MG63 (cell line): Measurements from ENCODE around the gene IL9R. TPM values are rescaled to one million over a fixed set of nuclear protein-coding genes. Genes with fewer than 3 reads are reported as not detected.
"Not testable (repeated sequence)": the region's sequence is repeated elsewhere in the genome, so short reads cannot be mapped to it uniquely, and the experiment has no call there.

Source experiments
- DNase-seq: peaks from one replicate; pipeline ENCODE4 v3.0.0-alpha.2; 2020
- H3K27me3 ChIP-seq: fragments of 250-450 bp; sonication (Bioruptor Pico); 2 replicates; pipeline ENCODE4 v1.5.1; 2020; ENCODE audit warnings: mild to moderate bottlenecking, moderate library complexity
- H3K36me3 ChIP-seq: fragments of 250-450 bp; sonication (Bioruptor Pico); 2 replicates; pipeline ENCODE4 v1.5.1; 2020; ENCODE audit warnings: mild to moderate bottlenecking, moderate library complexity
- H3K4me3 ChIP-seq: fragments of 250-450 bp; sonication (Bioruptor Pico); 2 replicates; pipeline ENCODE4 v1.5.1; 2020; ENCODE audit warnings: mild to moderate bottlenecking, moderate library complexity
- H3K9me3 ChIP-seq: fragments of 250-450 bp; sonication (Bioruptor Pico); 2 replicates; pipeline ENCODE4 v1.5.1; 2020; ENCODE audit warnings: mild to moderate bottlenecking, moderate library complexity
- total RNA-seq: library from RNA; depleted of rRNA; stranded (reverse); fragments of >200 nt; shearing (Covaris generic); gene quantifications from 2 replicates; pipeline ENCODE4 v1.2.3, GENCODE V29; 2014; ENCODE audit warnings: low replicate concordance; rRNA removed

IL9R gene, protein sequence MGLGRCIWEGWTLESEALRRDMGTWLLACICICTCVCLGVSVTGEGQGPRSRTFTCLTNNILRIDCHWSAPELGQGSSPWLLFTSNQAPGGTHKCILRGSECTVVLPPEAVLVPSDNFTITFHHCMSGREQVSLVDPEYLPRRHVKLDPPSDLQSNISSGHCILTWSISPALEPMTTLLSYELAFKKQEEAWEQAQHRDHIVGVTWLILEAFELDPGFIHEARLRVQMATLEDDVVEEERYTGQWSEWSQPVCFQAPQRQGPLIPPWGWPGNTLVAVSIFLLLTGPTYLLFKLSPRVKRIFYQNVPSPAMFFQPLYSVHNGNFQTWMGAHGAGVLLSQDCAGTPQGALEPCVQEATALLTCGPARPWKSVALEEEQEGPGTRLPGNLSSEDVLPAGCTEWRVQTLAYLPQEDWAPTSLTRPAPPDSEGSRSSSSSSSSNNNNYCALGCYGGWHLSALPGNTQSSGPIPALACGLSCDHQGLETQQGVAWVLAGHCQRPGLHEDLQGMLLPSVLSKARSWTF
- not detected in 2 replicates for total RNA-seq

DNA sequence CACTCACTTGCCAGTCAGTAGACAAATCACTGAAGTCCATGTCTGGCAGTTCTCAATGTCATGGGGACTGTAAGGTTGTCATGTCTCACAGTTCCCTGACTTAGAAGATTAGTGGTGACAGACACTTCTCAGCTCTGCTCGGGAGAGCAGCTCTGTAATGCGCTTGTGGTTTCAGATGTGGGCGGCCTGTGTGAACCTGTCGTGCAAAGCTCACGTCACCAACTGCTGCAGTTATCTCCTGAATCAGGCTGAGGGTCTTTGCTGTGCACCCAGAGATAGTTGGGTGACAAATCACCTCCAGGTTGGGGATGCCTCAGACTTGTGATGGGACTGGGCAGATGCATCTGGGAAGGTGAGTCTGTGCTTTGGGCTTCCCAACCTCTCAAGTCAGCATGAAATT lies at the start of gene IL9R:
Gene IL9R (plus strand): TSS at position 261 of the 400 bp plus-strand sequence. CDS start 64 bp downstream, at position 325.
- no peak for DNase-seq
- H3K4me3 ChIP-seq: no peak within 1 kb of the TSS
- H3K36me3 ChIP-seq: no peaks in the 10 kb centered on the region
- H3K9me3 ChIP-seq: no peaks in the 10 kb centered on the region
- no peaks in the 10 kb centered on the region for H3K27me3 ChIP-seq

DNA sequence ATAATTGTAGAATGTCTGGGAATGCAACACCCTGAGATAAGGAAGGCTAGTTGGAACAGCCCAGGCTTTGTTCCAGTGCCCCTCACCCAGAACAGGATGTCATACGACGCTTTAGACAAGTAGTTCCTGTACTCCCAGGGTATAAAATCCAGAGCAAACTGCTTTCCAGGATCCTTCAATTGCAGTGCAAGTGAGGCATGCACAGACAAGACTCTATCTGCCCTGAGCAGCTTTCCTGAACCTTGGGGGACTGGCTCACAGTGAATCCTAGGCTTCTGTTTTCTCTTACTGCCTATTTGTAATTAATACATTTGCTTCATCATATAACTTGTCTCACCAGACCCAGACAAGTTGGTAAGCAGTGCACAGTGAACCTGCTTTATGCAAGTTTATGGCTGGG lies 48.4 kb upstream of the IL9R start:
- Histone ChIP-seq H3K36me3 (no peaks in the 10 kb centered on the region), H3K27me3 (no peaks in the 10 kb centered on the region), H3K9me3 (no peaks in the 10 kb centered on the region), H3K4me3 (no peak overlapping the region)
- no peak for DNase-seq

DNA sequence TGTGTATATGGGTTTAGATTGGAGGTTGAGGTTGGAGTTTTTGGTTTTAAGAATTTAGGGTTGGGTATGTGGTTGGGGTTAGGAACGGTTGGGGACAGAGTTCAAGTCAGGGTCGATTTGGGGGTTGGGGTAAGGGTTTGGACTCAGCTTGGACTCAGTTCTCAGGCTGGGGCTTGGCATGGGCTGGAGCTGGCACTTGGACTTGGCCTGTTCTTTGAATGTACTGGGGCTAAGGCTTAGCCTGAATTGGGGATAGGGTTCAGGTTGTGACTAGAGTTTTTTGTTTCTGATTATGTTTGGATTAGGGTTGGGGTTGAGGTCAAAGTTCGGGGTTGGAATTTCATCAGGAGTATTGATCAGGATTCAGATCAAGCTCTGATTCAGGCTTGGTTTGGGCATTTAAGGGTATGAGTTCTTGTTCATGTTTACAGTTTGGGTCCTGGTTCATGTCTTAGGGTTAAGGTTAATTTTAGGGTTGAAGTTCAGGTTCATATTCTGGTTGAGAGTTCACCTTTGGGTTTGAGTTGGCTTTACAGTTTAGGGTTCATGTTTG lies 46.2 kb upstream of the IL9R start:
- H3K4me3 ChIP-seq: no peak overlapping the region
- H3K36me3 ChIP-seq: no peaks in the 10 kb centered on the region
- no peaks in the 10 kb centered on the region for H3K27me3 ChIP-seq
- no peak for DNase-seq
- no peaks in the 10 kb centered on the region for H3K9me3 ChIP-seq

DNA sequence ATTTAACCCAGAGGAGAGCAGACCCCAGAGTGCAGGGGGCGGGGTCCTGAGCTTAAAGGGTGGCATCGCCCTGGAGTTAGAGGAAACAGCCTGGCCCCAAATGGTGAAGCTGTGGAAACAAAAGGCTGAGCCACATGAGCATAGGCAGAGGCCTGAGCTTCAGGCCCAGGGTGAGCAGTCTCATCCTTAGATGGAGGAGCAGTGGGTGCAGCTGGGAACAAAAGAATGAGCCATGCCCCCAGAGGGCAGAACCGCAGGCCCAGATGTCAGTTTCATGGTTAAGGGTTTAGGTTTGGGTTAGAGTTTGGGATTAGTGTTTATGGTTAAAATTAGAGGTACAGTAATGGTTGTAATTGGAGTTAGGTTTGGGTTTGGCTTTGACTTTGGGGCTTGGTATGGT lies 44.4 kb upstream of the IL9R start:
- Histone ChIP-seq H3K9me3 (no peaks in the 10 kb centered on the region), H3K4me3 (no peak overlapping the region), H3K36me3 (no peaks in the 10 kb centered on the region), H3K27me3 (no peaks in the 10 kb centered on the region)
- no peak for DNase-seq

- DNase-seq: no peak
- no peaks in the 10 kb centered on the region for H3K36me3 ChIP-seq
- H3K27me3 ChIP-seq: no peaks in the 10 kb centered on the region
- no peak overlapping the region for H3K4me3 ChIP-seq
- no peaks in the 10 kb centered on the region for H3K9me3 ChIP-seq
Observed at GRCh38 chrX:155954793-155955192, 42.7 kb upstream of the IL9R start.

- no peaks in the 10 kb centered on the region for H3K9me3 ChIP-seq
- no peak for DNase-seq
- no peak overlapping the region for H3K4me3 ChIP-seq
- no peaks in the 10 kb centered on the region for H3K36me3 ChIP-seq
- no peaks in the 10 kb centered on the region for H3K27me3 ChIP-seq
Observed at GRCh38 chrX:155956099-155956498, 41.4 kb upstream of the IL9R start.

DNA sequence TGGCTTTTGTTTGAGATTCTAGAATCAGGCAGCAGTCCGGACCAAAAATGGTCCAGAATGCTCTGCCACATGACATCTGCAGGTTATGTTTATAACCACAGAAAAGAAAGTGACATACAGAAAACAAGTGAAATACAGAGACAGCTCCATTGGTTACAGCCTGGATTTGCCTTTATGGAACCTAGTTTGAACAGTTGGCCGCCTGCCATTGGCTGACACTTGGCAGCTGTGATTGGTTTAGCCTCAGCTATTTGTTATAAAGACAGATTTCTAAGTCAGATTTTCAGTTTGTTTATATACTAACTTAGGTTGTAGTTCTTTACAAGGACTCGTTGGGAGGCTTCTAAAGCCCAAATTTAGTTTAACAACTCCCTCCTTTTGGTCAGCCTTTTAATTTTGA lies 40.8 kb upstream of the IL9R start:
- no peaks in the 10 kb centered on the region for H3K9me3 ChIP-seq
- no peaks in the 10 kb centered on the region for H3K36me3 ChIP-seq
- H3K4me3 ChIP-seq: no peak overlapping the region
- no peak for DNase-seq
- no peaks in the 10 kb centered on the region for H3K27me3 ChIP-seq

GRCh38 chrX:155957843-155958242 lies 39.7 kb upstream of the IL9R start:
- H3K4me3 ChIP-seq: no peak overlapping the region
- no peaks in the 10 kb centered on the region for H3K27me3 ChIP-seq
- no peaks in the 10 kb centered on the region for H3K36me3 ChIP-seq
- DNase-seq: no peak
- no peaks in the 10 kb centered on the region for H3K9me3 ChIP-seq

- H3K27me3 ChIP-seq: no peaks in the 10 kb centered on the region
- no peak overlapping the region for H3K4me3 ChIP-seq
- H3K9me3 ChIP-seq: no peaks in the 10 kb centered on the region
- no peak for DNase-seq
- H3K36me3 ChIP-seq: no peaks in the 10 kb centered on the region
Observed at GRCh38 chrX:155959018-155959587, 38.4 kb upstream of the IL9R start.

- Histone ChIP-seq H3K4me3 (no peak overlapping the region), H3K27me3 (peaks cover 2% of the 10 kb centered on the region; the same call in 1 of the 2 replicates)
- DNase-seq: no peak
Observed at GRCh38 chrX:155962906-155963305, 34.6 kb upstream of the IL9R start.

GRCh38 chrX:155966876-155967275 lies 30.6 kb upstream of the IL9R start:
- H3K27me3 ChIP-seq: peaks cover 2% of the 10 kb centered on the region; the same call in 1 of the 2 replicates
- DNase-seq: no peak
- H3K9me3 ChIP-seq: no peaks in the 10 kb centered on the region
- no peaks in the 10 kb centered on the region for H3K36me3 ChIP-seq
- no peak overlapping the region for H3K4me3 ChIP-seq

More at GRCh38 chrX:155962906-155963305, 34.6 kb upstream of the IL9R start:
- H3K9me3 ChIP-seq: no peaks in the 10 kb centered on the region
- no peaks in the 10 kb centered on the region for H3K36me3 ChIP-seq

GRCh38 chrX:155967653-155968325 lies 29.7 kb upstream of the IL9R start:
- Histone ChIP-seq H3K36me3 (no peaks in the 10 kb centered on the region), H3K27me3 (peaks cover 2% of the 10 kb centered on the region; the same call in 1 of the 2 replicates), H3K9me3 (no peaks in the 10 kb centered on the region), H3K4me3 (no peak overlapping the region)
- DNase-seq: no peak

DNA sequence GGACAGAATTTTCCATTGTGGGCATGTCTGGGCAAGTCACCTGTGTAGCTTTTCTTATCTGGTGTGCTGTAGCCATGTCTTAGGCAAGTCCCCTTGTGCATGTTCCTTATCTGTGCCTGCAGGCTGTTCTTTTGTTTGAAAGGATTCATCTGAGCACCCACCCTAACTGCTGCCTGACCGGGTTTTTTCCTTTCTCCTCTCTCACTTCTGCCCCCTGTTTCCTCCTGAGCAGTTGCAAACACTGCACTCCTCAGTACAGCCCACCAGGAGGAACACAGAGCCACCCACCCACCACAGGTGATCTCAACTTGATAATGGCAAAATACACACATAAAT lies 29.2 kb upstream of the IL9R start:
- no peak for DNase-seq
- Histone ChIP-seq H3K27me3 (peaks cover 2% of the 10 kb centered on the region; the same call in 1 of the 2 replicates), H3K4me3 (no peak overlapping the region), H3K9me3 (no peaks in the 10 kb centered on the region), H3K36me3 (no peaks in the 10 kb centered on the region)

GRCh38 chrX:155968791-155969190 lies 28.7 kb upstream of the IL9R start:
- no peaks in the 10 kb centered on the region for H3K9me3 ChIP-seq
- peaks cover 2% of the 10 kb centered on the region; the same call in 1 of the 2 replicates for H3K27me3 ChIP-seq
- DNase-seq: no peak
- H3K36me3 ChIP-seq: no peaks in the 10 kb centered on the region
- H3K4me3 ChIP-seq: no peak overlapping the region

GRCh38 chrX:155971658-155972057 lies 25.8 kb upstream of the IL9R start:
- H3K9me3 ChIP-seq, DNase-seq, H3K27me3 ChIP-seq, H3K36me3 ChIP-seq, H3K4me3 ChIP-seq: not testable (repeated sequence)

GRCh38 chrX:155972241-155972640 lies 25.3 kb upstream of the IL9R start:
- H3K36me3 ChIP-seq, H3K9me3 ChIP-seq, H3K4me3 ChIP-seq, H3K27me3 ChIP-seq, DNase-seq: not testable (repeated sequence)

DNA sequence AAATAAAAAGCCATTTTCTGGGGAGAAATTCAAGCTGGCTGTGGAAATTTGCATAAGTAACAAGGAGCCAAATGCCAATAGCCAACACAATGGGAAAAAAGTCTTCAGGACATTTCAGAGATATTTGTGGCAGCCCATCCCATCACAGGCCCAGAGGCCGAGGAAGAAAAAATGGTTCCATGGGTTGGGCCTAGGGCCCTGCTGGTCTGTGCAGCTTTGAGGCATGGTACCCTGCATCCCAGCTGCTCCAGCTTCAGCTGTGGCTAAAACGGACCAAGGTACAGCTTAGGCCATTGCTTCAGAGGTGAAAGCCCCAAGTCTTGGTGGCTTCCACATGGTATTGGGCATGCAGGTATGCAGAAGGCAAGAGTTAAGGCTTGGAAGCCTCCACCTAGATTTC lies 14.2 kb upstream of the IL9R start:
- DNase-seq: no peak
- Histone ChIP-seq H3K36me3 (no peaks in the 10 kb centered on the region), H3K9me3 (no peaks in the 10 kb centered on the region), H3K4me3 (no peak overlapping the region), H3K27me3 (no peaks in the 10 kb centered on the region)
